ENCODE results near the gene STX1B. TPM values are rescaled to one million over a fixed set of nuclear protein-coding genes. Genes with fewer than 3 reads are reported as not detected.

STX1B gene
- polyA plus RNA-seq, 1 donor (not counting 4 experiments of a cell fraction or from before 2014, with no cell fraction given): 0.34 TPM

GRCh38 chr16:30957456-30958174, 52.8 kb downstream of the STX1B start, which contains the start of gene SETD1A:
TSS of gene SETD1A (plus strand) at chr16:30957754. CDS start at chr16:30958732, 978 bp downstream.
- Histone ChIP-seq H4K20me1 (ENCODE audit: control insufficient read depth, extremely low read depth, insufficient read depth, low read length) (peaks cover 2% of the 10 kb centered on the region), H3K9me3 (ENCODE audit: control insufficient read depth, low read depth, low read length) (no peaks in the 10 kb centered on the region), H3K4me1 (ENCODE audit: control insufficient read depth, extremely low read depth, insufficient read depth, low read length) (peaks cover 12% of the 10 kb centered on the region), H3K9me1 (ENCODE audit: control insufficient read depth, extremely low read depth, insufficient read depth, low read length) (no peaks in the 10 kb centered on the region), H3K4me3 (ENCODE audit: control insufficient read depth in 2 of 3, extremely low read depth in 1 of 3, insufficient read depth in 2 of 3, low read depth in 1 of 3, low read length in 3 of 3) (peak within 1 kb of the TSS; percentile 79 to 89 (median 85)), H2AFZ (ENCODE audit: control insufficient read depth, low read length) (peak within 1 kb of the TSS; percentile 82), H3K27me3 (ENCODE audit: control insufficient read depth, extremely low read depth, insufficient read depth, low read length) (no peaks in the 10 kb centered on the region), H3K36me3 (ENCODE audit: control insufficient read depth in 2 of 2, extremely low read depth in 1 of 2, insufficient read depth in 2 of 2, low read length in 2 of 2) (peaks cover 22 to 27% of the 10 kb centered on the region in 2 experiments), H3K4me2 (ENCODE audit: control insufficient read depth, extremely low read depth, insufficient read depth, low read depth, low read length) (peak within 1 kb of the TSS; percentile 90), H3K79me2 (ENCODE audit: control insufficient read depth, insufficient read depth, low read length) (peaks cover 24% of the 10 kb centered on the region), H3K27ac (ENCODE audit: control insufficient read depth, insufficient read depth, low read length) (peak within 1 kb of the TSS; percentile 97), H3K9ac (ENCODE audit: control insufficient read depth, extremely low read depth, insufficient read depth, low read length) (peak within 1 kb of the TSS; percentile 99)
- dilution Hi-C loops (cut with MboI; ENCODE audit: extremely low pct_ligation_motif_present, low sequenced_read_pairs): no loop called here
- FAIRE-seq: no peak
- DNase-seq (ENCODE audit: low read depth, low spot score): no peak
- TF ChIP-seq EZH2 (IDR thresholded peaks at IDR 0.05; ENCODE audit: low read length): no peak
- TF ChIP-seq, protein P1, sequence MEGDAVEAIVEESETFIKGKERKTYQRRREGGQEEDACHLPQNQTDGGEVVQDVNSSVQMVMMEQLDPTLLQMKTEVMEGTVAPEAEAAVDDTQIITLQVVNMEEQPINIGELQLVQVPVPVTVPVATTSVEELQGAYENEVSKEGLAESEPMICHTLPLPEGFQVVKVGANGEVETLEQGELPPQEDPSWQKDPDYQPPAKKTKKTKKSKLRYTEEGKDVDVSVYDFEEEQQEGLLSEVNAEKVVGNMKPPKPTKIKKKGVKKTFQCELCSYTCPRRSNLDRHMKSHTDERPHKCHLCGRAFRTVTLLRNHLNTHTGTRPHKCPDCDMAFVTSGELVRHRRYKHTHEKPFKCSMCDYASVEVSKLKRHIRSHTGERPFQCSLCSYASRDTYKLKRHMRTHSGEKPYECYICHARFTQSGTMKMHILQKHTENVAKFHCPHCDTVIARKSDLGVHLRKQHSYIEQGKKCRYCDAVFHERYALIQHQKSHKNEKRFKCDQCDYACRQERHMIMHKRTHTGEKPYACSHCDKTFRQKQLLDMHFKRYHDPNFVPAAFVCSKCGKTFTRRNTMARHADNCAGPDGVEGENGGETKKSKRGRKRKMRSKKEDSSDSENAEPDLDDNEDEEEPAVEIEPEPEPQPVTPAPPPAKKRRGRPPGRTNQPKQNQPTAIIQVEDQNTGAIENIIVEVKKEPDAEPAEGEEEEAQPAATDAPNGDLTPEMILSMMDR (optimal IDR thresholded peaks at IDR 0.05 in 1 of 3, IDR thresholded peaks at IDR 0.05 in 1 of 3, conservative IDR thresholded peaks at IDR 0.05 in 1 of 3; ENCODE audit: extremely low read depth in 1 of 3, insufficient read depth in 2 of 3, low read length in 3 of 3): no peak

GRCh38 chr16:30956601-30957455, 53.6 kb downstream of the STX1B start:
- FAIRE-seq: no peak
- Histone ChIP-seq H3K27ac (ENCODE audit: control insufficient read depth, insufficient read depth, low read length) (peak overlapping the region; percentile 97), H2AFZ (ENCODE audit: control insufficient read depth, low read length) (peak overlapping the region; percentile 82), H3K79me2 (ENCODE audit: control insufficient read depth, insufficient read depth, low read length) (peaks cover 24% of the 10 kb centered on the region), H3K4me3 (ENCODE audit: control insufficient read depth in 2 of 3, extremely low read depth in 1 of 3, insufficient read depth in 2 of 3, low read depth in 1 of 3, low read length in 3 of 3) (peak overlapping the region; percentile 79 to 89 (median 85)), H3K9me3 (ENCODE audit: control insufficient read depth, low read depth, low read length) (no peaks in the 10 kb centered on the region), H3K9ac (ENCODE audit: control insufficient read depth, extremely low read depth, insufficient read depth, low read length) (peak overlapping the region; percentile 99), H3K36me3 (ENCODE audit: control insufficient read depth in 2 of 2, extremely low read depth in 1 of 2, insufficient read depth in 2 of 2, low read length in 2 of 2) (peaks cover 19 to 27% of the 10 kb centered on the region in 2 experiments), H3K9me1 (ENCODE audit: control insufficient read depth, extremely low read depth, insufficient read depth, low read length) (no peaks in the 10 kb centered on the region), H3K4me2 (ENCODE audit: control insufficient read depth, extremely low read depth, insufficient read depth, low read depth, low read length) (peak overlapping the region; percentile 90), H3K27me3 (ENCODE audit: control insufficient read depth, extremely low read depth, insufficient read depth, low read length) (no peaks in the 10 kb centered on the region), H4K20me1 (ENCODE audit: control insufficient read depth, extremely low read depth, insufficient read depth, low read length) (peaks cover 2% of the 10 kb centered on the region), H3K4me1 (ENCODE audit: control insufficient read depth, extremely low read depth, insufficient read depth, low read length) (peaks cover 12% of the 10 kb centered on the region)
- no peak for DNase-seq (ENCODE audit: low read depth, low spot score)
- TF ChIP-seq EZH2 (IDR thresholded peaks at IDR 0.05; ENCODE audit: low read length): no peak
- TF ChIP-seq, protein P1 (optimal IDR thresholded peaks at IDR 0.05 in 1 of 3, IDR thresholded peaks at IDR 0.05 in 1 of 3, conservative IDR thresholded peaks at IDR 0.05 in 1 of 3; ENCODE audit: extremely low read depth in 1 of 3, insufficient read depth in 2 of 3, low read length in 3 of 3): peak in 2 of 3 experiments; percentile 26 to 48
- dilution Hi-C loops (cut with MboI; ENCODE audit: extremely low pct_ligation_motif_present, low sequenced_read_pairs): no loop called here
